Activated naive CD4-positive, alpha-beta T cell treated with anti-CD3 and anti-CD28 coated beads, Interleukin-2, amount 50 U/mL, for 72 hours (primary cell): ENCODE results near the gene NMUR1. TPM values are rescaled to one million over a fixed set of nuclear protein-coding genes. Genes with fewer than 3 reads are reported as not detected.

ENCODE experiments used
- ATAC-seq, 2 donors: fragments of 150-1000 bp; cut with Tn5 transposase; 2 replicates each; pipeline ENCODE4 v1.10.0; 2021; ENCODE audit warnings: mild to moderate bottlenecking in 2 of 2, moderate library complexity in 2 of 2
- DNase-seq, 2 donors: peaks; one replicate each; pipeline ENCODE4 v3.0.0; 2021 to 2022; ENCODE audit warnings: low spot score in 2 of 2
- H3K27ac Mint-ChIP-seq, 2 donors: one replicate each; pipeline ENCODE4 v1.8.0; 2022; ENCODE audit warnings: mild to moderate bottlenecking in 2 of 2, mixed read lengths in 2 of 2
- H3K36me3 Mint-ChIP-seq, 2 donors: one replicate each; pipeline ENCODE4 v1.8.0; 2022; ENCODE audit warnings: mixed read lengths in 2 of 2
- H3K9me3 Mint-ChIP-seq, 2 donors: one replicate each; pipeline ENCODE4 v1.8.0; 2022; ENCODE audit warnings: mixed read lengths in 2 of 2
- total RNA-seq, 2 donors: library from RNA; stranded (reverse); gene quantifications; one replicate each; pipeline ENCODE4 v1.2.3, GENCODE V29; 2022

The NMUR1 gene
- total RNA-seq, 2 donors from 2014 or later = not detected

DNA sequence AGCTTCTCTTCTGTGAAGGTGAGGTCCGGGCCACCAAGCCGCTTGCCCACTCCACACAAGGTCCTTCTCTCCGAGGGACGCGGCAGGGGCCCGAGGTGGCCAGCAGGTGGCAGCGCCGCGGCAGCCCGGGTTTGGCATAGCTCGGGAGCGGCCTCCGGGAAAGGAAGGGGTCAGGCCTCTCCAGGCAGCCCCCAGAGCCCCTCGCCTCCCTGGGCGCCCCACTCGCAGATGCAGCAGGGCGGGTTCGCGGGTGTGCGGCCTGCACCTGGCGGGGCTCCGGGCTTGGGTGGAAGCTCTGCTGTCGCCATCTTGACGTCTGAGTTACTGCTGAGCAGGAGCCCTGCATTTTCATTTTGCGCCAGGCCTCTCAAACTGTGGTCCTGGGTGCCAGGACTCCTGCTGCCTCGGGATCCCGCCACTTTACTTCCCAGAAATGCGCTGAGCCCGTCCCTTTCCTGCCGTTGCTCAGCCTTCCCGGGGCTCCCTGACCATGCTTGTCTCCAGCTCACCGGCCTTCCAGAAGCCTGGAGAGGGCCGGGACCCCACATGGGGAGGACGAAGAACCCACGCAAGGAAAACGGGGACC is 47.3 kb downstream of the NMUR1 start:
- peak; percentile 86 to 88 for ATAC-seq
- H3K27ac Mint-ChIP-seq = peak overlapping the region; percentile 93 to 95

DNA sequence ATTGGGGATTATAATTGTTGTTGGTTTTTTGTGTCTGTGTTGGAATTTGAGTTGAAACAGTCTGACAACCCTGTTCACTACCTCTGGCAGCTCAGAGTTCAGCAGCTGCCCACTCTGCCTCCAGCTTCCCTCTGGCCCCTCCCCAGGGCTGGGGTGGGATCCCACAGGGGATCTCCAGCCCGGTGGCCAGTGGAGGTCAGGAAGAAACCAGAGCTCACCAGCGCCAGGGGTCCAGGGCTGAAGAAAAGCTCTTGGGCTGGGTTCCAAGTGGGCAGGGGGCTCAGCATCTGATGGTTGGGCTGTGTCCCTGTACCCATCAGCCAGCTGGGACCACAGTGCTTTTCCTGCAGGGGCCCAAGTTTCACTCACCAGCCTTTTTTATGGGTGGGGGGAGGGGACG is 49.5 kb downstream of the NMUR1 start:
- ATAC-seq (no peak), DNase-seq (no peak)
- Mint-ChIP-seq H3K27ac (no peak overlapping the region), H3K9me3 (no peaks in the 10 kb centered on the region), H3K36me3 (peaks cover 0 to 3% of the 10 kb centered on the region in 2 donors)

More for the DNA sequence above, 47.3 kb downstream of the NMUR1 start:
- H3K36me3 Mint-ChIP-seq = peaks cover 0 to 4% of the 10 kb centered on the region in 2 donors
- no peaks in the 10 kb centered on the region for H3K9me3 Mint-ChIP-seq
- DNase-seq = peak; percentile 82 to 84

DNA sequence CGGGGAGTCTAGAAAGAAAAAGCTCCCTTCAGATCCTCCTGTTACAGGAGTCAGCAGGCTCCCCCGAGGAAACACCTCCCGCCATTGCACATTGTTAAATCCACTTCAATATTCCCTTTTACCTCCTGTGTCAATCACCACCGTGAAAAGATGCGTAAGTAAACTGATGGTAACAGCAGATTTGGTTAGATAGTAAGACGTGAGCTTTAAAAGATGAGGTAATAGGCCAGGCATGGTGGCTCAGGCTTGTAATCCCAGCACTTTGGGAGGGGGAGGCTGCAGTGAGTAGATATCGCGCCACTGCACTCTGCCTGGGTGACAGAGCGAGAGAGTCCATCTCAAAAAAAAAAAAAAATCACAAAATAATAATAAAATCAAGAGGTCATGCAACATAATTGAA is 50.8 kb downstream of the NMUR1 start:
- Mint-ChIP-seq H3K27ac (peak overlapping the region in 1 of 2 donors; percentile 32), H3K36me3 (no peaks in the 10 kb centered on the region), H3K9me3 (no peaks in the 10 kb centered on the region)
- DNase-seq (no peak), ATAC-seq (no peak)

DNA sequence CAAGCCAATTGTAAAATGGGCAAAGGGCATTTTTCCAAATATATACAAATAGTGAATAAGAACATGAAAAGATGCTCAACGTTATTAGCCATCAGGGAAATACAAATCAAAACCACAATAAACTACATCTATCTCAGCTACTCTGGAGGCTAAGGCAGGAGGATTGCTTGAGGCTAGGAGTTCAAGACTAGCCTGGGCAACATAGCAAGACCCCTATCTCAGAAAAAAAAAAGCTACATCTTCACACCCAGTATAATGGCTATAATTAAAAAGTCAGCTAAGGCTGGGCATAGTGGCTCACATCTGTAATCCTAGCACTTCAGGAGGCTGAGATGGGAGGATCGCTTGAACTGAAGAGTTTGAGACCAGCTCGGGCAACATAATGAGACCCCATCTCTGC is 53.3 kb downstream of the NMUR1 start:
- DNase-seq (no peak), ATAC-seq (no peak)
- no peaks in the 10 kb centered on the region for H3K9me3 Mint-ChIP-seq
- no peaks in the 10 kb centered on the region for H3K36me3 Mint-ChIP-seq
- H3K27ac Mint-ChIP-seq = no peak overlapping the region

DNA sequence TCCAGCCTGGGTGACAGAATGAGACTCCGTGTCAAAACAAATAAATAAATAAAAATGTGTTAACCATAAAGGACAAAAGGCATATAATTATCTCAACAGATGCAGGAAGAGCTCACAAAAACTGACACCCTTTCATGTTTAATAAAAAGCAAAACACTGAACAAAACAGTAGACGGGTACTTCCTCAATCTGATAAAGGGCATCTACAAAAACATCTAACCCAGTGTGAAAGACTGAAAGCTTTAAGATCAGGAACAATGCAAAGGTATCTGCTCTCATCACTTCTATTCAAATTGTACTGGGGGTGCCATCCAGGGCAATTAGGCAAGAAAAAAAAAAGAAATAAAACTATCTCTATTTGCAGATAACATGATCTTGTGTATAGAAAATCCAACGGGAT is 54.3 kb downstream of the NMUR1 start:
- H3K9me3 Mint-ChIP-seq = no peaks in the 10 kb centered on the region
- H3K36me3 Mint-ChIP-seq = no peaks in the 10 kb centered on the region
- no peak overlapping the region for H3K27ac Mint-ChIP-seq
- DNase-seq (no peak), ATAC-seq (no peak)

Other genes with a start within 250 kb of the NMUR1 start
- gene B3GNT7, start 134.7 kb downstream of the NMUR1 start, total RNA-seq = under 1 TPM; 0.07 to 0.43 TPM
- 100 to 1,000 TPM; 435 to 901 TPM for gene NCL, start 66.0 kb downstream of the NMUR1 start, total RNA-seq
- gene TEX44, start 62.4 kb upstream of the NMUR1 start, total RNA-seq = not detected
- gene PTMA, start 178.1 kb upstream of the NMUR1 start, total RNA-seq = 1,000 to 10,000 TPM; 1,703 to 2,175 TPM